GM19372 (cell line): ENCODE measurements around the gene LRIG2.
"Not testable (repeated sequence)": the region's sequence is repeated elsewhere in the genome, so short reads cannot be mapped to it uniquely, and the experiment has no call there.

Experiments used
- ATAC-seq: cut with Tn5 transposase; IDR thresholded peaks from one replicate; pipeline ENCODE4 v1.9.1; 2021; ENCODE audit warnings: mild to moderate bottlenecking, low read depth, moderate library complexity; ENCODE audit not compliant: unreplicated experiment

Gene LRIG2

DNA sequence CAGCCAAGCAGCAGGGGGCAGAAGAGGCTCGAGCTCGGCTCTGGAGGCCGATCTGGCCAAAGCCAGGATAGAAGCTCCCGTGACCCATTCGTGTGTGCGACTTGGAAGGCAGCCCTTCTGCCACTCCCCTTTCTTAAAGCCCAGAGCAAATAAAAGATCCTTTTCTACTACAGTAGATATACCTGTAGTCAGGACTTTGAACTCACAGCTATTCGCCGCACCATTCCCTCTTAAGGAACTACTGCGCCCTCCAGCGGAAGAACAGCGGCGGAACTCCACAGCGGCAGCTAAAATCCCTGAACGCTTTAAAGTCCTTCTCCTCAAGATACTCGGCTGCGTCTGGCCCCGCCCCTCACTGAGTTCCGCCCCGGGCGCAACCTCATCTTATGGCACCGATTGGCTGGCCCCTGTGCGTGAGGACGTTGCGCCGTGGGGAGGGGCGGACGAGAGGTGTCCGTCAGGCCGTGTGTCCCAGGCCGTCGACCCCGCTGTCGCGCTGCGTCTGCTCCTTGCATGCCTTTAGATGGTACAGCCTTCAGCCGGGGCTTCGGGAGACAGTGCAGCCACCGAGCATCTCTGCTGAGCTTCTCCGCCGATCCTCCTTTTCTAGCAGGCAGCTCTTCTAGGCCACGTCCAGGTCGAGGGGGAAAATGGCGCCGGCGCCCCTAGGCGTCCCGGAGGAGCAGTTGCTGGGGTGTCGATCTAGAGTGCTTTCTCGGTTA lies at the start of gene LRIG2:
Gene LRIG2 (plus strand): TSS at position 442 of the 722 bp plus-strand sequence. CDS start 209 bp downstream, at position 651.
- ATAC-seq = peak; percentile 94

- not testable (repeated sequence) for ATAC-seq
Observed at GRCh38 chr1:113023316-113023715, 49.7 kb upstream of the LRIG2 start.

- ATAC-seq = no peak
Observed at GRCh38 chr1:113027007-113027406, 46.0 kb upstream of the LRIG2 start.

DNA sequence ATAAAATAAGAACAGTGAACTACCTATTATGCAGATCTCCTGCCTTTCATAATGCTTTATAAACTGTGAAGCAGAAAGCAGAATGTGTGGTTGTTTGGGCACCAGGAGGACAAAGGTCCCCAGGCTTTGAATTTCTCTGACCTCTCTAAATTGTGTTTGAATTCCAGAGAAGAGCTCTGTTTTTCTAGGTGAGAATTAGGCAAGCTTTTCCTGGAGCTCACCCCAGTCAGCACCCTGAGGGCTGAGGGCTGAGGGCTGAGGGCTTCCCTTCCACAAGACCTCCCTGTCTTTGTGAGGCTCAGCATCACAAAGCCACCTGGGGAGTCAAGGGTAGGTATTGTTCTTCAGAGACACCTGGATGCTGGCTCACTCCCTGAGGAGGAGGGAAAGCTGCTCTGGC lies 45.5 kb upstream of the LRIG2 start:
- no peak for ATAC-seq

GRCh38 chr1:113029822-113030221 lies 43.2 kb upstream of the LRIG2 start:
- ATAC-seq = no peak

GRCh38 chr1:113031171-113031933 lies 41.6 kb upstream of the LRIG2 start:
- ATAC-seq = peak; percentile 60

- no peak for ATAC-seq
Observed at GRCh38 chr1:113035086-113035485, 37.9 kb upstream of the LRIG2 start.

- ATAC-seq = no peak
Observed at GRCh38 chr1:113036639-113037321, 36.2 kb upstream of the LRIG2 start.

- ATAC-seq = no peak
Observed at GRCh38 chr1:113040041-113040440, 33.0 kb upstream of the LRIG2 start.

- ATAC-seq = no peak
Observed at GRCh38 chr1:113040718-113041412, 32.1 kb upstream of the LRIG2 start.

GRCh38 chr1:113041569-113042284 lies 31.3 kb upstream of the LRIG2 start:
- ATAC-seq = no peak

DNA sequence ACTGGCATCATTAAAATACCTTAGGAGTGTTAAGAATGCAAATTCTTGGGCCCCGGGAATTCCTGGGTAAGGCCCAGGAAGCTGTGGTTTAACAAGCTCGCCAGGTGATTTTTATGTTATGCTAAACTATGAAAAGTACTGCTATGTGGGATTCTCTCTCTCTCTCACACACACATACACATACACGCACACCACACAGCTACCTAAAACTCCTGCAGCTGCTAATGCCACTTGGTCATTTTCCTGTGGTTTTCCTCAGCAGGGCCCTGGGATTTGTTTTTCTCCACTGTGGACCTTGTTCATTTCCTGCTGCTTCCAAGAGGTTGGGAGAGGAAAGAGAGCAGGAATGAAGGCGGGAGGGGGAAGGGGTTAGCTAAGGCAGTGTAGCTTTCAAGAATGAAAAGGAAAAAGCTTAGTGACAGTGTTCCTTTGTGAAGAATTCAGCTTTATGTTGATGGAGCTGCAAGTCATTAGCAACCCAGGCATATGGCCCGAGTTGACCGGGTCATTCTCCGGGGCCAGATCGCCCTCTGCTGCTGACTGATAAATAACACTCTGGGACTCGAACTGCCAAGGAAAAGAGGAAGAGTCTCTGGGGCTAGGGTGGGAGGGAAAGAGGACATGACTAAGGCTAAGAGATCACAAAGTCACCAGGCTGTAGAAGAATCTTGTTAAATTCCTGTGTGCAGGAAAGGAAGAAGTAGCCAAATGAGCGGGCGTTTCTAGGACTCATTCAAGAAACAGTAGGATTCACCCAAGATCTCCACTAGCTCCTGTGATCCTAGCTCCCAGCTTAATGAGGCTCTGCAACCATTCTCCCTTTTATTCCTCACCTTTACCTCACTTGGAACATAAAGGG lies 30.5 kb upstream of the LRIG2 start:
- no peak for ATAC-seq

GRCh38 chr1:113043144-113043488 lies 29.9 kb upstream of the LRIG2 start:
- ATAC-seq = not testable (repeated sequence)

DNA sequence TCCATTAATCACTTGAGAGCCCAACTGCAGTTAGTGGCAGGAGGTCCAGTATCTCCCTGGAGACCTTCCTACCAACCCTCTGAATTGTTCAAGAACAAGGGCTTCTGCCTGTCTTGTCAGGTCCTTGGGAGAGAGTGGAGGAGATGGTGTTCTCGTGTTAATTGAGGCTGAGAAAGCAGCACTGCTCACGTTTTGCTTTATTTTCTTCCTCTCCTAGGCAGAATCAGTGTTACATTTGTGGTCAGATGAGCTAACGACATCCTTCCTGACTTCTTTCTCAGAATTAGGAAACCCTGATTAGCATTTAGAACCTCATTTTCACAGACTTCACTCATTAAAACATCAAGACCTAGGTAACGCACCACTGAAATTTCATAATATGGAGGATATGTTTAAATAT lies 26.4 kb upstream of the LRIG2 start:
- ATAC-seq = no peak

DNA sequence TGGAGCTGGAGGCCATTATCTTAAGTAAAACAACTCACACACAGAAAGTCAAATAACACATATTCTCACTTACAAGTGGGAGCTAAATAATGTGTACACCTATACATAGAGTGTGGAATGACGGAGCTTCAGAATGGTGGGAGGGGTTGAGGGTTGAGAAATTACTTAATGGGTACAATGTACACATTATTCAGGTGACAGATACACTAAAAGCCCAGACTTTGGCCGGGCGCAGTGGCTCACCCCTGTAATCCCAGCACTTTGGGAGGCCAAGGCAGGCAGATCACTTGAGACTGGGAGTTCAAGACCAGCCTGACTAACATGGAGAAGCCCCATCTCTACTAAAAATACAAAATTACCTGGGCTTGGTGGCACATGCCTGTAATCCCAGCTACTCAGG lies 24.9 kb upstream of the LRIG2 start:
- no peak for ATAC-seq

DNA sequence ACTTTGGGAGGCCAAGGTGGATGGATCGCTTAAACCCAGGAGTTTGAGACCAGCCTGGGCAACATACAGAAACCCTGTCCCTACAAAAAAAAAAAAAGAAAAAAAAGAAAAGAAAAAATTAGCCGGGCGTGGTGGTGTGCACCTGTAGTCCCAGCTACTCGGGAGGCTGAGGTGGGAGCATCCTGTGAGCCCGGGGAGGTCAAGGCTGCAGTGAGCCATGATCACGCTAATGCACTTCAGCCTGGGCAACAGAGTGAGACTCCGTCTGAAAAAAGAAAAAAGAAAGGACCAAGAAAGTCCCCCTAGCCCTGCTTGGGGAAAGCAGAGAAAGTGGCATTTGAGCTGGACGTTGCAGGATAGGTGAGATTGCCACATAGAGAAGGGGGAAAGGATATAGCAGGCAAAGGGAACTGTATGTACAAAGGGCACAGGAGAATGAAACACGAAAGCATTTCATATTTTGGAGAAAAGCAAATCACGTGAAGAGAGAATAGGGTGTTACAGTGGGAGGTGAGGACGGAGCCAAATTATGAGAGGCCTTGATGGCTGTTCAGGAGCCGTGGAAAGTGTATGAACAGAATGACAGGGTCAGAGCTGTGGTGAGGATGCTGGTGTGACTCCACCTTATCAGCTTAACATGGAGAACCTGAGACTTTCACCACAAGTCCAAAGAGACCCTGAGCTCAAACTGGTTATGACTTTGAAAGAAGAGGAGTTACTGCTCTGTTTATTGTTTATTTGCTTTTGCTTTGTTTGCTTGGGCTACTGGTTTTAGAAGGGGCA lies 19.5 kb upstream of the LRIG2 start:
- ATAC-seq = no peak

DNA sequence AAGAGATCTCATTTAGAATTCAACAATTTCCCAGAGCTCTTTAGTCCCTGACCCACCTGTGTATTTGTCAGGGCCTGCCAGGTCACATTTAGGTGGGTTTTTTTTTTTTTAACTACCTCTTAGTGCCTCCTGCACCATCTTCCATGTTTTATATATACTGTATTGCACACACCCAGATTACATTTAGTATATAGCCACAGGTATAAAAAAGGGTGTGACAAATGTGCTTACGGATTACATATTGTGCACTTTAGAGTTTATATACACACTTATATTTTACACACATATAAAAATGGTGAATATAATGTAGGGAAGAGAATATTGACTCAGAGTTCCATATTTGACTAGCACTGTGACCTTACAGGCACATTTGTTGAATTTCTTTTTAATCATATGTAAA lies 17.4 kb upstream of the LRIG2 start:
- ATAC-seq = no peak

GRCh38 chr1:113057006-113057405 lies 16.0 kb upstream of the LRIG2 start:
- ATAC-seq = no peak
